ENCODE measurements around the gene DDIT4L. TPM values are rescaled to one million over a fixed set of nuclear protein-coding genes. Genes with fewer than 3 reads are reported as not detected.

DDIT4L gene
- total and polyA plus RNA-seq, 2 experiments from 2014 or later = 3.4 to 7.0 TPM

- no peaks in the 10 kb centered on the region for H3K36me3 ChIP-seq (ENCODE audit: insufficient read depth)
- TF ChIP-seq NANOG (IDR thresholded peaks at IDR 0.05; ENCODE audit: borderline replicate concordance) (no peak), ZNF114 (CRISPR knock-in tag; IDR thresholded peaks at IDR 0.05) (no peak), EZH2 (IDR thresholded peaks at IDR 0.05; ENCODE audit: low read depth, unreplicated experiment) (no peak), EZH2phosphoT487 (IDR thresholded peaks at IDR 0.05; ENCODE audit: unreplicated experiment) (no peak), STAT1 (IDR thresholded peaks at IDR 0.05; ENCODE audit: unreplicated experiment) (no peak), JUNB (IDR thresholded peaks at IDR 0.05; ENCODE audit: unreplicated experiment) (no peak), POLR2AphosphoS5 (IDR thresholded peaks at IDR 0.05; ENCODE audit: low read depth) (no peak), CREB1 (CRISPR knock-in tag; IDR thresholded peaks at IDR 0.05; ENCODE audit: low read depth) (no peak), ZNF331 (CRISPR knock-in tag; IDR thresholded peaks at IDR 0.05; ENCODE audit: low read depth) (no peak)
- TF ChIP-seq, protein P1, sequence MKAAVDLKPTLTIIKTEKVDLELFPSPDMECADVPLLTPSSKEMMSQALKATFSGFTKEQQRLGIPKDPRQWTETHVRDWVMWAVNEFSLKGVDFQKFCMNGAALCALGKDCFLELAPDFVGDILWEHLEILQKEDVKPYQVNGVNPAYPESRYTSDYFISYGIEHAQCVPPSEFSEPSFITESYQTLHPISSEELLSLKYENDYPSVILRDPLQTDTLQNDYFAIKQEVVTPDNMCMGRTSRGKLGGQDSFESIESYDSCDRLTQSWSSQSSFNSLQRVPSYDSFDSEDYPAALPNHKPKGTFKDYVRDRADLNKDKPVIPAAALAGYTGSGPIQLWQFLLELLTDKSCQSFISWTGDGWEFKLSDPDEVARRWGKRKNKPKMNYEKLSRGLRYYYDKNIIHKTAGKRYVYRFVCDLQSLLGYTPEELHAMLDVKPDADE (IDR thresholded peaks at IDR 0.05) = no peak
- TF ChIP-seq, protein P2, sequence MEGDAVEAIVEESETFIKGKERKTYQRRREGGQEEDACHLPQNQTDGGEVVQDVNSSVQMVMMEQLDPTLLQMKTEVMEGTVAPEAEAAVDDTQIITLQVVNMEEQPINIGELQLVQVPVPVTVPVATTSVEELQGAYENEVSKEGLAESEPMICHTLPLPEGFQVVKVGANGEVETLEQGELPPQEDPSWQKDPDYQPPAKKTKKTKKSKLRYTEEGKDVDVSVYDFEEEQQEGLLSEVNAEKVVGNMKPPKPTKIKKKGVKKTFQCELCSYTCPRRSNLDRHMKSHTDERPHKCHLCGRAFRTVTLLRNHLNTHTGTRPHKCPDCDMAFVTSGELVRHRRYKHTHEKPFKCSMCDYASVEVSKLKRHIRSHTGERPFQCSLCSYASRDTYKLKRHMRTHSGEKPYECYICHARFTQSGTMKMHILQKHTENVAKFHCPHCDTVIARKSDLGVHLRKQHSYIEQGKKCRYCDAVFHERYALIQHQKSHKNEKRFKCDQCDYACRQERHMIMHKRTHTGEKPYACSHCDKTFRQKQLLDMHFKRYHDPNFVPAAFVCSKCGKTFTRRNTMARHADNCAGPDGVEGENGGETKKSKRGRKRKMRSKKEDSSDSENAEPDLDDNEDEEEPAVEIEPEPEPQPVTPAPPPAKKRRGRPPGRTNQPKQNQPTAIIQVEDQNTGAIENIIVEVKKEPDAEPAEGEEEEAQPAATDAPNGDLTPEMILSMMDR (conservative IDR thresholded peaks at IDR 0.05; ENCODE audit: low read depth in 2 of 2) = no peak
- TF ChIP-seq, protein P3, sequence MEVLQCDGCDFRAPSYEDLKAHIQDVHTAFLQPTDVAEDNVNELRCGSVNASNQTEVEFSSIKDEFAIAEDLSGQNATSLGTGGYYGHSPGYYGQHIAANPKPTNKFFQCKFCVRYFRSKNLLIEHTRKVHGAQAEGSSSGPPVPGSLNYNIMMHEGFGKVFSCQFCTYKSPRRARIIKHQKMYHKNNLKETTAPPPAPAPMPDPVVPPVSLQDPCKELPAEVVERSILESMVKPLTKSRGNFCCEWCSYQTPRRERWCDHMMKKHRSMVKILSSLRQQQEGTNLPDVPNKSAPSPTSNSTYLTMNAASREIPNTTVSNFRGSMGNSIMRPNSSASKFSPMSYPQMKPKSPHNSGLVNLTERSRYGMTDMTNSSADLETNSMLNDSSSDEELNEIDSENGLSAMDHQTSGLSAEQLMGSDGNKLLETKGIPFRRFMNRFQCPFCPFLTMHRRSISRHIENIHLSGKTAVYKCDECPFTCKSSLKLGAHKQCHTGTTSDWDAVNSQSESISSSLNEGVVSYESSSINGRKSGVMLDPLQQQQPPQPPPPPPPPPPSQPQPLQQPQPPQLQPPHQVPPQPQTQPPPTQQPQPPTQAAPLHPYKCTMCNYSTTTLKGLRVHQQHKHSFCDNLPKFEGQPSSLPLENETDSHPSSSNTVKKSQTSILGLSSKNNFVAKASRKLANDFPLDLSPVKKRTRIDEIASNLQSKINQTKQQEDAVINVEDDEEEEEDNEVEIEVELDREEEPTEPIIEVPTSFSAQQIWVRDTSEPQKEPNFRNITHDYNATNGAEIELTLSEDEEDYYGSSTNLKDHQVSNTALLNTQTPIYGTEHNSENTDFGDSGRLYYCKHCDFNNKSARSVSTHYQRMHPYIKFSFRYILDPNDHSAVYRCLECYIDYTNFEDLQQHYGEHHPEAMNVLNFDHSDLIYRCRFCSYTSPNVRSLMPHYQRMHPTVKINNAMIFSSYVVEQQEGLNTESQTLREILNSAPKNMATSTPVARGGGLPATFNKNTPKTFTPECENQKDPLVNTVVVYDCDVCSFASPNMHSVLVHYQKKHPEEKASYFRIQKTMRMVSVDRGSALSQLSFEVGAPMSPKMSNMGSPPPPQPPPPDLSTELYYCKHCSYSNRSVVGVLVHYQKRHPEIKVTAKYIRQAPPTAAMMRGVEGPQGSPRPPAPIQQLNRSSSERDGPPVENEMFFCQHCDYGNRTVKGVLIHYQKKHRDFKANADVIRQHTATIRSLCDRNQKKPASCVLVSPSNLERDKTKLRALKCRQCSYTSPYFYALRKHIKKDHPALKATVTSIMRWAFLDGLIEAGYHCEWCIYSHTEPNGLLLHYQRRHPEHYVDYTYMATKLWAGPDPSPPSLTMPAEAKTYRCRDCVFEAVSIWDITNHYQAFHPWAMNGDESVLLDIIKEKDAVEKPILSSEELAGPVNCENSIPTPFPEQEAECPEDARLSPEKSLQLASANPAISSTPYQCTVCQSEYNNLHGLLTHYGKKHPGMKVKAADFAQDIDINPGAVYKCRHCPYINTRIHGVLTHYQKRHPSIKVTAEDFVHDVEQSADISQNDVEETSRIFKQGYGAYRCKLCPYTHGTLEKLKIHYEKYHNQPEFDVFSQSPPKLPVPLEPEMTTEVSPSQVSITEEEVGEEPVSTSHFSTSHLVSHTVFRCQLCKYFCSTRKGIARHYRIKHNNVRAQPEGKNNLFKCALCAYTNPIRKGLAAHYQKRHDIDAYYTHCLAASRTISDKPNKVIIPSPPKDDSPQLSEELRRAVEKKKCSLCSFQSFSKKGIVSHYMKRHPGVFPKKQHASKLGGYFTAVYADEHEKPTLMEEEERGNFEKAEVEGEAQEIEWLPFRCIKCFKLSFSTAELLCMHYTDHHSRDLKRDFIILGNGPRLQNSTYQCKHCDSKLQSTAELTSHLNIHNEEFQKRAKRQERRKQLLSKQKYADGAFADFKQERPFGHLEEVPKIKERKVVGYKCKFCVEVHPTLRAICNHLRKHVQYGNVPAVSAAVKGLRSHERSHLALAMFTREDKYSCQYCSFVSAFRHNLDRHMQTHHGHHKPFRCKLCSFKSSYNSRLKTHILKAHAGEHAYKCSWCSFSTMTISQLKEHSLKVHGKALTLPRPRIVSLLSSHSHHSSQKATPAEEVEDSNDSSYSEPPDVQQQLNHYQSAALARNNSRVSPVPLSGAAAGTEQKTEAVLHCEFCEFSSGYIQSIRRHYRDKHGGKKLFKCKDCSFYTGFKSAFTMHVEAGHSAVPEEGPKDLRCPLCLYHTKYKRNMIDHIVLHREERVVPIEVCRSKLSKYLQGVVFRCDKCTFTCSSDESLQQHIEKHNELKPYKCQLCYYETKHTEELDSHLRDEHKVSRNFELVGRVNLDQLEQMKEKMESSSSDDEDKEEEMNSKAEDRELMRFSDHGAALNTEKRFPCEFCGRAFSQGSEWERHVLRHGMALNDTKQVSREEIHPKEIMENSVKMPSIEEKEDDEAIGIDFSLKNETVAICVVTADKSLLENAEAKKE (CRISPR knock-in tag; IDR thresholded peaks at IDR 0.05) = no peak
- TF ChIP-seq, protein P4, sequence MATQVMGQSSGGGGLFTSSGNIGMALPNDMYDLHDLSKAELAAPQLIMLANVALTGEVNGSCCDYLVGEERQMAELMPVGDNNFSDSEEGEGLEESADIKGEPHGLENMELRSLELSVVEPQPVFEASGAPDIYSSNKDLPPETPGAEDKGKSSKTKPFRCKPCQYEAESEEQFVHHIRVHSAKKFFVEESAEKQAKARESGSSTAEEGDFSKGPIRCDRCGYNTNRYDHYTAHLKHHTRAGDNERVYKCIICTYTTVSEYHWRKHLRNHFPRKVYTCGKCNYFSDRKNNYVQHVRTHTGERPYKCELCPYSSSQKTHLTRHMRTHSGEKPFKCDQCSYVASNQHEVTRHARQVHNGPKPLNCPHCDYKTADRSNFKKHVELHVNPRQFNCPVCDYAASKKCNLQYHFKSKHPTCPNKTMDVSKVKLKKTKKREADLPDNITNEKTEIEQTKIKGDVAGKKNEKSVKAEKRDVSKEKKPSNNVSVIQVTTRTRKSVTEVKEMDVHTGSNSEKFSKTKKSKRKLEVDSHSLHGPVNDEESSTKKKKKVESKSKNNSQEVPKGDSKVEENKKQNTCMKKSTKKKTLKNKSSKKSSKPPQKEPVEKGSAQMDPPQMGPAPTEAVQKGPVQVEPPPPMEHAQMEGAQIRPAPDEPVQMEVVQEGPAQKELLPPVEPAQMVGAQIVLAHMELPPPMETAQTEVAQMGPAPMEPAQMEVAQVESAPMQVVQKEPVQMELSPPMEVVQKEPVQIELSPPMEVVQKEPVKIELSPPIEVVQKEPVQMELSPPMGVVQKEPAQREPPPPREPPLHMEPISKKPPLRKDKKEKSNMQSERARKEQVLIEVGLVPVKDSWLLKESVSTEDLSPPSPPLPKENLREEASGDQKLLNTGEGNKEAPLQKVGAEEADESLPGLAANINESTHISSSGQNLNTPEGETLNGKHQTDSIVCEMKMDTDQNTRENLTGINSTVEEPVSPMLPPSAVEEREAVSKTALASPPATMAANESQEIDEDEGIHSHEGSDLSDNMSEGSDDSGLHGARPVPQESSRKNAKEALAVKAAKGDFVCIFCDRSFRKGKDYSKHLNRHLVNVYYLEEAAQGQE (IDR thresholded peaks at IDR 0.05; ENCODE audit: unreplicated experiment) = no peak
- H3K4me1 ChIP-seq (ENCODE audit: insufficient read depth) = no peaks in the 10 kb centered on the region
- H3K4me2 ChIP-seq = no peak overlapping the region
- no peak overlapping the region for H3K4me3 ChIP-seq
- ATAC-seq = no peak
- Mint-ChIP-seq H3K27ac (no peak overlapping the region), H3K27me3 (ENCODE audit: insufficient read depth, low read depth, poor library complexity) (no peaks in the 10 kb centered on the region), H3K4me1 (no peaks in the 10 kb centered on the region), H3K36me3 (ENCODE audit: low read depth) (no peaks in the 10 kb centered on the region), H3K9me3 (no peaks in the 10 kb centered on the region), H3K4me3 (no peak overlapping the region)
- H3K27me3 ChIP-seq (ENCODE audit: insufficient read depth) = no peaks in the 10 kb centered on the region
- H3K27ac ChIP-seq (ENCODE audit: low read depth) = no peak overlapping the region
- no peaks in the 10 kb centered on the region for H4K20me1 ChIP-seq (replicated peaks; ENCODE audit: insufficient read depth)
- H3K79me2 ChIP-seq (replicated peaks; ENCODE audit: insufficient read depth) = no peaks in the 10 kb centered on the region
- H3K9me2 ChIP-seq (ENCODE audit: insufficient read depth) = 0 out of 2 replicates have a peak, but pooled peaks cover 4% of the 10 kb centered on the region
- no peak overlapping the region for H2AFZ ChIP-seq
- no peak for DNase-seq (ENCODE audit: low spot score)
- no peaks in the 10 kb centered on the region for H3F3A ChIP-seq (replicated peaks; ENCODE audit: low read depth)
These were observed 13.1 kb downstream of the DDIT4L start for GRCh38 chr4:100177126-100177525.
